ENCODE results near the gene FEM1C.

- TF ChIP-seq CTCF (IDR thresholded peaks at IDR 0.05) (no peak), POLR2AphosphoS5 (IDR thresholded peaks at IDR 0.05) (no peak), EP300 (IDR thresholded peaks at IDR 0.05) (no peak)
These were observed 10.6 kb upstream of the FEM1C start for GRCh38 chr5:115555084-115555633.

All from gastroesophageal sphincter (tissue), 3 donors.